A549 treated with dexamethasone at 1 μM for 4 hours (cell line): ENCODE data around the gene MRPS10. TPM values are rescaled to one million over a fixed set of nuclear protein-coding genes. Genes with fewer than 3 reads are reported as not detected.

Source experiments
- total RNA-seq: library from RNA; stranded (reverse); fragments of 200-300 nt; extraction: Qiagen RNA extraction; gene quantifications from 5 replicates; pipeline ENCODE4 v1.2.3, GENCODE V29; 2022

MRPS10 gene
- total RNA-seq, result 32.3 to 39.3 TPM (median 36.2 TPM) in 5 replicates

GRCh38 chr6:42217519-42218367 lies at the start of gene MRPS10:
Gene MRPS10 (minus strand): TSS chr6:42217861. CDS start chr6:42217849, 12 bp downstream.

DNA sequence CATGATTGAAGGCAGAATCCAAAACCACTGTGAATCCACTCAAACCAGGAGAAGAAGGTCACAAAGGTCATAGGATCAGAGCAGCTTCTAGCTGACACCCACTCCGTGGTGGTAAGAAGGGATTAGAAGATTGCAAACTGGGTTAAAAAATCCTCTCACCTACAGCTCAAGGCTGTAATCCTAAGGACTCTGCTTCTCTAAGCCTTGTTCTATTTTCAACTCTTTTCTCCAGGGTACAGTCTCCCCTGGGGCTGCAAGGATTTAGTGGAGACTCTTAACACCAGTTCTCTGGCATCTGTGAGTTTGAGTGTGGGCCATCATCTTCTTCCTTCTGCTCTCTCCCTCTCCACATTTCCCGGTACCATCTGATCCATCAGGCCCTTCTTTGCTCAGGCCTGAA lies 44.6 kb downstream of the MRPS10 start, which contains the start of gene GUCA1A:
TSS of gene GUCA1A (plus strand) at position 264 of the 400 bp plus-strand sequence. CDS start 250 bp downstream, outside the sequence.

Other genes with a start within 250 kb of the MRPS10 start
- gene TAF8, start 167.3 kb downstream of the MRPS10 start, total RNA-seq, result 9.6 to 15.2 TPM (median 14.3 TPM) in 5 replicates
- gene C6orf132, start 75.2 kb downstream of the MRPS10 start, total RNA-seq, result 2.8 to 5.1 TPM (median 4.0 TPM) in 5 replicates
- gene GUCA1A, start 44.5 kb downstream of the MRPS10 start, total RNA-seq, result not detected in 5 replicates
- gene GUCA1B, start 22.9 kb downstream of the MRPS10 start, total RNA-seq, result 0.23 to 0.46 TPM (median 0.40 TPM) in 5 replicates
- gene TRERF1, start 234.1 kb upstream of the MRPS10 start, total RNA-seq, result 5.3 to 10.3 TPM (median 9.3 TPM) in 5 replicates